Urinary bladder (tissue), 4 donors: Measurements from ENCODE around the gene UNC5CL. TPM values are rescaled to one million over a fixed set of nuclear protein-coding genes. Genes with fewer than 3 reads are reported as not detected.
A peak's percentile ranks its signal among the peaks of the same experiment; 100 is the strongest.

Experiments used
- DNase-seq: peaks from one replicate; pipeline ENCODE4 v3.0.0-alpha.2; 2015; ENCODE audit errors: extremely low spot score
- H3K27ac ChIP-seq: one replicate; pipeline ENCODE4 v1.5.1; 2013; ENCODE audit warnings: low read depth, mild to moderate bottlenecking, moderate library complexity
- H3K36me3 ChIP-seq: one replicate; pipeline ENCODE4 v1.6.1; 2013; ENCODE audit warnings: mild to moderate bottlenecking, moderate library complexity; ENCODE audit not compliant: insufficient read depth
- H3K4me1 ChIP-seq: one replicate; pipeline ENCODE4 v1.6.1; 2013; ENCODE audit warnings: mild to moderate bottlenecking, moderate library complexity; ENCODE audit not compliant: insufficient read depth
- H3K4me3 ChIP-seq: one replicate; pipeline ENCODE4 v1.5.1; 2013; ENCODE audit warnings: low read depth, low read length
- WGBS: extraction: QIAGEN DNeasy Blood & Tissue Kit; methylation state at CpG from one replicate; pipeline ENCODE4 v1.1.7; 2013; 5-methylcytosine and 5-hydroxymethylcytosine counted together
- polyA plus RNA-seq: library from polyadenylated mRNA; stranded (reverse); fragments of 200-250 nt; gene quantifications from one replicate; pipeline ENCODE4 v1.2.3, GENCODE V29; 2013
- total RNA-seq: library from RNA; depleted of rRNA; stranded (reverse); fragments of >200 nt; gene quantifications from one replicate; pipeline ENCODE4 v1.2.3, GENCODE V29; 2014
- donor health status: healthy with polysubstance abuse.
- donor health status: healthy.

The UNC5CL gene
- 0.37 TPM for total RNA-seq
- 0.87 TPM for polyA plus RNA-seq

GRCh38 chr6:41039060-41039998 lies at the start of gene UNC5CL:
Gene UNC5CL, minus strand, starts transcription at chr6:41039221. Its CDS starts 4,147 bp downstream, at chr6:41035074.
- Histone ChIP-seq H3K36me3 (no peaks in the 10 kb centered on the region), H3K27ac (no peak within 1 kb of the TSS), H3K4me3 (no peak within 1 kb of the TSS), H3K4me1 (no peaks in the 10 kb centered on the region)
- WGBS = 73% methylated on average over 10 of the region's 10 CpGs
- DNase-seq = no peak

GRCh38 chr6:41088451-41088850 lies 49.4 kb upstream of the UNC5CL start:
- no peak overlapping the region for H3K4me3 ChIP-seq
- WGBS = 96% methylated on average over 4 of the region's 4 CpGs
- H3K36me3 ChIP-seq = peaks cover 6% of the 10 kb centered on the region
- H3K4me1 ChIP-seq = no peaks in the 10 kb centered on the region
- no peak for DNase-seq
- no peak overlapping the region for H3K27ac ChIP-seq

GRCh38 chr6:41085182-41085581 lies 46.2 kb upstream of the UNC5CL start:
- no peak for DNase-seq
- peaks cover 3% of the 10 kb centered on the region for H3K36me3 ChIP-seq
- no peak overlapping the region for H3K27ac ChIP-seq
- H3K4me1 ChIP-seq = no peaks in the 10 kb centered on the region
- H3K4me3 ChIP-seq = no peak overlapping the region

- Histone ChIP-seq H3K4me1 (no peaks in the 10 kb centered on the region), H3K27ac (no peak overlapping the region), H3K36me3 (peaks cover 3% of the 10 kb centered on the region), H3K4me3 (no peak overlapping the region)
- no peak for DNase-seq
These were observed 44.1 kb upstream of the UNC5CL start for GRCh38 chr6:41083072-41083471.

- WGBS = 82% methylated on average over 2 of the region's 2 CpGs
- DNase-seq = no peak
- H3K36me3 ChIP-seq = peaks cover 3% of the 10 kb centered on the region
- H3K4me3 ChIP-seq = no peak overlapping the region
- no peak overlapping the region for H3K27ac ChIP-seq
- no peaks in the 10 kb centered on the region for H3K4me1 ChIP-seq
These were observed 41.6 kb upstream of the UNC5CL start for GRCh38 chr6:41080621-41081020.

GRCh38 chr6:41079080-41079479 lies 40.1 kb upstream of the UNC5CL start:
- 94% methylated on average over 1 of the region's 1 CpG for WGBS
- H3K4me3 ChIP-seq = no peak overlapping the region
- H3K27ac ChIP-seq = no peak overlapping the region
- no peak for DNase-seq
- no peaks in the 10 kb centered on the region for H3K4me1 ChIP-seq
- H3K36me3 ChIP-seq = peaks cover 3% of the 10 kb centered on the region

GRCh38 chr6:41078101-41078500 lies 39.1 kb upstream of the UNC5CL start:
- DNase-seq = no peak
- H3K4me1 ChIP-seq = no peaks in the 10 kb centered on the region
- peaks cover 3% of the 10 kb centered on the region for H3K36me3 ChIP-seq
- 69% methylated on average over 3 of the region's 3 CpGs for WGBS
- no peak overlapping the region for H3K27ac ChIP-seq
- no peak overlapping the region for H3K4me3 ChIP-seq

- H3K36me3 ChIP-seq = peaks cover 3% of the 10 kb centered on the region
- H3K27ac ChIP-seq = no peak overlapping the region
- H3K4me1 ChIP-seq = no peaks in the 10 kb centered on the region
- H3K4me3 ChIP-seq = no peak overlapping the region
- WGBS = 88% methylated on average over 2 of the region's 2 CpGs
- DNase-seq = no peak
These were observed 38.5 kb upstream of the UNC5CL start for GRCh38 chr6:41077536-41077935.

- H3K4me3 ChIP-seq = no peak overlapping the region
- 62% methylated on average over 4 of the region's 4 CpGs for WGBS
- H3K4me1 ChIP-seq = no peaks in the 10 kb centered on the region
- DNase-seq = no peak
- H3K27ac ChIP-seq = peak overlapping the region; percentile 30
- H3K36me3 ChIP-seq = peaks cover 3% of the 10 kb centered on the region
These were observed 36.9 kb upstream of the UNC5CL start for GRCh38 chr6:41075651-41076626.

- 48% methylated on average over 11 of the region's 11 CpGs for WGBS
- Histone ChIP-seq H3K27ac (peak overlapping the region; percentile 5), H3K4me3 (no peak overlapping the region), H3K36me3 (peaks cover under 1% of the 10 kb centered on the region), H3K4me1 (no peaks in the 10 kb centered on the region)
- DNase-seq = no peak
These were observed 35.8 kb upstream of the UNC5CL start for GRCh38 chr6:41074692-41075436.

- Histone ChIP-seq H3K4me1 (no peaks in the 10 kb centered on the region), H3K4me3 (peak overlapping the region; percentile 87), H3K36me3 (peaks cover 3% of the 10 kb centered on the region), H3K27ac (peak overlapping the region; percentile 99)
- no peak for DNase-seq
- WGBS = 4% methylated on average over 11 of the region's 11 CpGs
These were observed 35.1 kb upstream of the UNC5CL start for GRCh38 chr6:41073968-41074691.

GRCh38 chr6:41073203-41073967 lies 34.4 kb upstream of the UNC5CL start:
- under 1% methylated on average over 74 of the region's 74 CpGs for WGBS
- peaks cover 3% of the 10 kb centered on the region for H3K36me3 ChIP-seq
- peak overlapping the region; percentile 99 for H3K27ac ChIP-seq
- no peaks in the 10 kb centered on the region for H3K4me1 ChIP-seq
- peak; percentile 62 for DNase-seq
- H3K4me3 ChIP-seq = peak overlapping the region; percentile 87
